Muscle of leg (tissue), 11 donors: ENCODE data around the gene PCNX3. TPM values are rescaled to one million over a fixed set of nuclear protein-coding genes. Genes with fewer than 3 reads are reported as not detected.
A peak's percentile ranks its signal among the peaks of the same experiment; 100 is the strongest.

Source experiments
- DNase-seq: peaks from one replicate; pipeline ENCODE4 v3.0.0; 2013
- H3K27ac ChIP-seq: one replicate; pipeline ENCODE4 v1.5.1; 2013; ENCODE audit warnings: mild to moderate bottlenecking, low read length, control low read depth
- H3K27me3 ChIP-seq: one replicate; pipeline ENCODE4 v1.6.1; 2013; ENCODE audit warnings: low read length; ENCODE audit not compliant: control insufficient read depth, insufficient read depth
- H3K36me3 ChIP-seq: one replicate; pipeline ENCODE4 v1.6.1; 2013; ENCODE audit warnings: low read length; ENCODE audit not compliant: control insufficient read depth, insufficient read depth
- H3K4me1 ChIP-seq: one replicate; pipeline ENCODE4 v1.6.1; 2013; ENCODE audit warnings: low read length; ENCODE audit not compliant: control insufficient read depth, insufficient read depth
- H3K4me3 ChIP-seq: one replicate; pipeline ENCODE4 v1.5.1; 2013; ENCODE audit warnings: low read length, control low read depth
- H3K9me3 ChIP-seq: replicated peaks from 2 replicates; pipeline ENCODE4 v1.6.1; 2013; ENCODE audit warnings: low read depth, low read length; ENCODE audit not compliant: control insufficient read depth
- WGBS: methylation state at CpG from one replicate; pipeline ENCODE4 v1.1.5; 2013; ENCODE audit warnings: missing lambda C conversion rate; ENCODE audit not compliant: insufficient coverage; 5-methylcytosine and 5-hydroxymethylcytosine counted together
- polyA plus RNA-seq, 8 donors: library from polyadenylated mRNA; unstranded; fragments of 120-200 nt; gene quantifications; one replicate each; pipeline versions ENCODE4 v1.2.1 to v1.2.3, GENCODE V29; 2013; ENCODE audit warnings: inconsistent platforms in 1 of 8, low replicate concordance in 1 of 8; ENCODE audit not compliant: insufficient read length in 8 of 8, insufficient read depth in 1 of 8
- total RNA-seq: library from RNA; stranded (reverse); fragments of 120-200 nt; gene quantifications from one replicate; pipeline ENCODE4 v1.2.4, GENCODE V29; 2013

Gene PCNX3
- total and polyA plus RNA-seq, 9 donors: 6.6 to 24.7 (median 20.0) TPM

DNA sequence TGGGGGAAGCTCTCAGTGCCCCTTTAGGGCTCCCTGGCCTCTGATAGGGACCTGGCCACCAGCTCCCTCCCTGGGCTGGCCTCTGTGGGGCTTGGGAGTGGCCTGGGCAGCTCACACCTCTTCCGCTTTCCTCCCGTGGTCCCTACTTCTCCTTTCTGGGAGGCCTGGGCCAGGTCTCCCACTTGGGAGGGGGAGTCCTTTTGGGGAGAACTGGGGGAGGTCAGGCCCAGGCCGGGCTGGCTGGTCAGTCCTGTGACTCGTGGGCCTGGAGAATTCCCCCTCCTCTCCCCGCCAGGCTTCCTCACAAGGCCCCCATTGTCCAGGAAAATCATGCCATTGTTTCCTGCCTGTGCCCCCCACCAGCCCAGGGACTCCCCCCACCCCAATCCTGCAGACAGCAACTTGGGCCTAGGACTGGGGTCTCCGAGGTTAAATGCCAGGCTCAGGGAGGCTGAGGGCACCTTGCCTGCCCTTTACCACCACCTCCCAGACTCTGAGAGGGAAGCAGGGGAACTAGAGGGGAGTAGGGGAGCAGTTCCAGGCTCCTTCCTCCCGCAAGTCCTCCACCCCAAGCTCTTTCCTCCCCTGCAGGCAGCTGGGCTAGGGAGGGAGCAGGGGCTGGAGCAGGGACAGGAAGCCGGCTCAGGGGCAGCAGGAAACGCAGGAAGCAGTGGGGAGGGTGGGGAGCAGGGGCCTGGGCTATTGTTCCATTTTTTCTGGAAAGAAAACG is 4.4 kb upstream of the PCNX3 start:
- peaks cover 44% of the 10 kb centered on the region for H3K36me3 ChIP-seq
- DNase-seq: peak; percentile 76

DNA sequence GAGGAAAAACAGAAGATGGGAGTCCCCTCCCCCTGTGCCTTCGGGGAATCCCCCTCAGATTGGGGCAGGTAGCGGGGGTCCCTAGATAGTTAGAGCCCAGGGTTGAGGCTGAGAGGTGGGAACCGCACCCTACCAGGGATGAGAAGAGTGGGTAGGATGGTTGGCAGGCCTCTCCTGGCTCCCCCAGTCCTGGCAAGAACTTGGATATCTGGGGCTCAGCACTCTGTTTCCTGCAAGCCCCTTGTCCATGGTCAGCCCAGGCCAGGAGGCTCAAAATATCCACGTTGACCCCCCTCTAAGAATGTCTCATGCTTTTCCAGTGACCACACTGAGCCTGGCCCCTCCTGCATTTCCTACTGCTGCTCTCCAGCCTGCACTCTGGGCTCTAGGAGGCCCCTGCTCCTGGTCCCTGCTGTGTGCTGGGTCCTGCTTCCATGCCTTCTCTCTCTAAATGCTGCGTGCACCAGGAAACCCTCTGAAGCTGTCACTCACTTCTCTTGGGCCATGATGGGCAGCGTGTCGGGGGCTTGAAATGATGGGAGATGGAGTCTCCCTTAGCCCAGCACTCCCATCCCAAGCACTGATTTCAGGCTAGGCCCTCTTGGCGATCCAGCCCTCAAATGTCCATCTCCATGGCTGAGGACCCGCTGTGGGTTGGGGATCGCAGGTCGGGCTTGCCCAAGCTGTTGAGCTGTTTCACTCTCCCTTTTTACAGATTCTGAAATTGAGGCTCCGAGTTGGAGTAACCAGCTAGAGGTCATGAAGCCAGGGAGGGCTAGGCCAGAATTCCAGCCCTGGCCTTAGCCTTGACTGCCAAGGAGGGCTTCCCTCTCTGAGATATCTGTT is 3.6 kb upstream of the PCNX3 start:
- Histone ChIP-seq H3K36me3 (peaks cover 45% of the 10 kb centered on the region), H3K4me1 (peaks cover 66% of the 10 kb centered on the region), H3K4me3 (peak overlapping the region; percentile 73), H3K27me3 (no peaks in the 10 kb centered on the region), H3K27ac (peak overlapping the region; percentile 94), H3K9me3 (no peaks in the 10 kb centered on the region)
- 68% methylated on average over 7 of the region's 12 CpGs for WGBS
- DNase-seq: peak; percentile 47

More for the DNA sequence above, 4.4 kb upstream of the PCNX3 start:
- peak overlapping the region; percentile 94 for H3K27ac ChIP-seq
- peaks cover 64% of the 10 kb centered on the region for H3K4me1 ChIP-seq
- WGBS: 33% methylated on average over 3 of the region's 10 CpGs
- H3K4me3 ChIP-seq: peak overlapping the region; percentile 73
- no peaks in the 10 kb centered on the region for H3K27me3 ChIP-seq
- H3K9me3 ChIP-seq: no peaks in the 10 kb centered on the region

DNA sequence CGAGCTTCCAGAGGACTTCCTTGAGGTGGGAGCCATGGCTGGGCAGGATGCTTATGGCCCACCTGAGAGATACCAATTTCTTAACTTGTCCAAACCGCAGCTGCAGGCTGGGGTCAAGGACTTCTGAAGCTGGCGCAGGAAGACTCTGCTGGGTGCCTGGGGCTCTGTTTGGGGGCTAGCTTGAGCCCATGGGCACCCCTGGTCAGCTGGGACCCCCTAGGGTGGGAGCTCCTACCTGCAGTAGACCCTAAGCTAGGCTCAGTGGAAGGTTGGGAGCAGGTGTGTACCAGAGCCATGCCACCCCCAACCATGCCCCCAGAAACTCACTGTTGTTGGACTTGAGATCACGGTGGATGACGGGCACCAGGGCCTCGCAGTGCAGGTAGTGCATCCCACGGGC is 2.9 kb upstream of the PCNX3 start:
- DNase-seq: no peak
- WGBS: 60% methylated on average over 6 of the region's 7 CpGs
- Histone ChIP-seq H3K4me3 (peak overlapping the region; percentile 73), H3K36me3 (peaks cover 49% of the 10 kb centered on the region), H3K27me3 (no peaks in the 10 kb centered on the region), H3K9me3 (no peaks in the 10 kb centered on the region), H3K27ac (peak overlapping the region; percentile 94), H3K4me1 (peaks cover 65% of the 10 kb centered on the region)

DNA sequence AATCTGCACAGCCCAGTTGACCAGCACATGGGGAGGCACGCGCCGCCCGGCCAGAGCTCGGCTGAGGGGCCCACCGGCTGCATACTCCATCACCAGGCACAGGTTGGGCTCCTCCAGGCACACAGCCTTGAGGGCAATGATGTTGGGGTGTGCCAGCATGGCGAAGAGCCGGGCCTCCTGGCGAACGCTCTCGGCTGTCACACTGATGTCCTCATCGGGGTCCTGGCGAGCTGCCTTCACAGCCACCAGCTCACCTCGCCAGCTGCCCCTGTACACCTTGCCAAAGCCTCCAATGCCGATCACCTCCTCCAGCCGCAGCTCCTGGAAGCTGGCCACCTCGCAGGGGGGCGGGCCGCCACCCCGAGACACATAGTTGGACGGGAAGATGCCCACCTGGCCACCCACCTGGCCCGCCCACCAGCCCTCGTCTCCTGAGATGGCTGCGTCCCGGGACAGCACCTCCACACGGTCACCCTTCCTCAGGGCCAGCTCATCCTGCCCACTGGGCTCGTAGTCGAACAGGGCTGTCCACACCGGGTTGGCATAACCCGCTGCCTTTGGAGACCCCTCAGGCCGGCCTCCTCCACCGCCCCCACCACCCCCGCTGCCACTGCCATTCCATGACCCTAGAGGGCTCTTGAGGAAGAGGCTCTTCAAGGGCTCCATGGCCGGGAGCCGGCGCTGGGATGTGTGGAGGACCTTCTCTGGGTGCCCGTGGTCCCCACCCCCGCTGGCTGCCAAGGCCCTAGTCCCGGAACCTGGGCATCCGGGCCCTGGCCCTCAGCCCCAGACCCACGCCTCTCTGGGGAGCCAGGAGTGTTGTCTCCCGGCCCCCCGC is 2.3 kb upstream of the PCNX3 start:
- DNase-seq: peak; percentile 39
- Histone ChIP-seq H3K27ac (peak overlapping the region; percentile 94), H3K9me3 (no peaks in the 10 kb centered on the region), H3K36me3 (peaks cover 50% of the 10 kb centered on the region), H3K4me1 (peaks cover 59% of the 10 kb centered on the region), H3K27me3 (no peaks in the 10 kb centered on the region), H3K4me3 (peak overlapping the region; percentile 73)
- 27% methylated on average over 32 of the region's 43 CpGs for WGBS

DNA sequence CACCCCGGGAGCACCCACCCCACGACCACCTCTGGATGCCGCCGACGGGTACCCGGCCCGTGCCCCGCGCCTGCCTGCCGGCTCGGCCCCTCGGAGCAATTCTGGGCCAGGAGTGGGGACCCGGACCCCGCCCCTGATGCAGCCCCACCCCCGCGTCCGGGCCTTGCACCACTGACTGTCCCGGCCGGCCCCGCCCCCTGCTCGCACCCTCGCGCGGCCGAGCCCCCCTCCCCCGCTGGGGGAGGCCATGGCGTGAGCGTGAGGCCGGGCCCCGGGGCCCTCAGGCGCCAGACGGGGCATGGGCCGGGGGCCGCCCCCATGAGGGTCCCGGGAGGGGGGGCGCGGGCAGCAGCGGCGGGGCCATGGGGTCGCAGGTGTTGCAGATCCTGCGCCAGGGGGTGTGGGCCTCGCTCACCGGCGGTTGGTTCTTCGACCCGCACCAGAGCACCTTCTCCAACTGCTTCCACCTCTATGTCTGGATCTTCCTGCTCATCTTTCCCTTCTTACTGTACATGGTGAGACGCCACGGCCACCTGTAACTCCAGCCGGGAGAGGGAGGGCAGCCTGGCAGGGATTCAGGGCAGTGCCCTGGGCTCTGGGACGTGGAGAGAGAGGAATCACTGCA is 486 bp downstream of the PCNX3 start:
- Histone ChIP-seq H3K4me1 (peaks cover 40% of the 10 kb centered on the region), H3K9me3 (no peaks in the 10 kb centered on the region), H3K36me3 (peaks cover 57% of the 10 kb centered on the region), H3K4me3 (peak overlapping the region; percentile 82), H3K27ac (peak overlapping the region; percentile 85), H3K27me3 (no peaks in the 10 kb centered on the region)
- 0% methylated on average over 37 of the region's 50 CpGs for WGBS
- DNase-seq: no peak

DNA sequence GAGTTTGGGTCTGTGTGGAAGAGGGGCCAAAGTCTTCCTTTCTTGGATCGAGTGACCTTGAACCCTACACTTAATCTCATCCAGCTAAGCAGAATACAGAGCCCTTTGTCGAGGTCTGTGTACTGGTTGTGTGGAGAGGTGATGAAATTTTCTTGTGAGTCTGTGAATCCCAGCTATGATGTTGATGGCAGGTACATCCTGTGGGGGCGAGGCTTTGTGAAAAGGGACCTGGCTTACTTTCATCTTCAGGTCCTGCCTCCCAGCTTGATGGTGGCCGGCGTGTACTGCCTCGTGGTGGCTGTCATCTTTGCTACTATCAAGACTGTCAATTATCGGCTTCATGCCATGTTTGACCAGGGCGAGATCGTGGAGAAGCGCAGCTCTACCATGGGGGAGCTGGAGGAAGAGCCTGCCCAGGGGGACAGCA is 1.0 kb downstream of the PCNX3 start:
- H3K4me1 ChIP-seq: peaks cover 35% of the 10 kb centered on the region
- DNase-seq: no peak
- H3K9me3 ChIP-seq: no peaks in the 10 kb centered on the region
- H3K4me3 ChIP-seq: peak overlapping the region; percentile 82
- 81% methylated on average over 8 of the region's 10 CpGs for WGBS
- no peaks in the 10 kb centered on the region for H3K27me3 ChIP-seq
- H3K36me3 ChIP-seq: peaks cover 62% of the 10 kb centered on the region
- no peak overlapping the region for H3K27ac ChIP-seq

DNA sequence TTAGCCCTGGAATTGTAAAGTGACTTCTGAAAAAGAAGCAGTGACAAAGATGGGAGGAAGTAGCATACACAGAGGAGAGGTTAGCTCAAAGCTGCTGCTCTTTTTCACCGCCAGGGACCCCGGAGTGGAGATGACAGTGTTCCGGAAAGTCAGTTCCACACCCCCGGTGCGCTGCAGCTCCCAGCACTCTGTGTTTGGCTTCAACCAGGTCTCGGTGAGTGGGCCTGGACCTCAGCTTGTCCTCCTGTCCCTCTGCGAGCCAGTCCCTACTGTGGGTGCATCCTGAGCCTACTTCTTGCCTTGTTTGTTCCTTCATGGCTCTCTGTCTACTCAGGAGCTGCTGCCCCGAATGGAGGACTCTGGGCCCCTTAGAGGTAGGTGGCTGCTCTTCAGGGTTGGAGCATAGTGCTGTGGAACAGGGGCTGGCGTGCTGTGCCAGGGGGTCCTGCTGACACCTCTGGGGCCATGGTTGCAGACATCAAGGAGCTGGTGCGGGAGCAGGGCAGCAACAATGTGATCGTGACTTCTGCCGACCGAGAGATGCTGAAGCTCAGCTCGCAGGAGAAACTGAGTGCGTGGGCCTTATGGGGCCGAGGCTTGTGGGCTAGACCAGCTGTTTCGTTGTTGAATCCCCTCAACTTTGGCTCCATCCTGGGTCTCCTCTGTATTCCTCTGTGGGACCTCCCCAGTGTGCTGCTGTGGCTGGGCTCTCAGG is 1.7 kb downstream of the PCNX3 start:
- peaks cover 64% of the 10 kb centered on the region for H3K36me3 ChIP-seq
- no peaks in the 10 kb centered on the region for H3K27me3 ChIP-seq
- no peaks in the 10 kb centered on the region for H3K9me3 ChIP-seq
- DNase-seq: no peak
- H3K4me3 ChIP-seq: no peak overlapping the region
- WGBS: 87% methylated on average over 17 of the region's 17 CpGs
- no peak overlapping the region for H3K27ac ChIP-seq
- peaks cover 28% of the 10 kb centered on the region for H3K4me1 ChIP-seq

DNA sequence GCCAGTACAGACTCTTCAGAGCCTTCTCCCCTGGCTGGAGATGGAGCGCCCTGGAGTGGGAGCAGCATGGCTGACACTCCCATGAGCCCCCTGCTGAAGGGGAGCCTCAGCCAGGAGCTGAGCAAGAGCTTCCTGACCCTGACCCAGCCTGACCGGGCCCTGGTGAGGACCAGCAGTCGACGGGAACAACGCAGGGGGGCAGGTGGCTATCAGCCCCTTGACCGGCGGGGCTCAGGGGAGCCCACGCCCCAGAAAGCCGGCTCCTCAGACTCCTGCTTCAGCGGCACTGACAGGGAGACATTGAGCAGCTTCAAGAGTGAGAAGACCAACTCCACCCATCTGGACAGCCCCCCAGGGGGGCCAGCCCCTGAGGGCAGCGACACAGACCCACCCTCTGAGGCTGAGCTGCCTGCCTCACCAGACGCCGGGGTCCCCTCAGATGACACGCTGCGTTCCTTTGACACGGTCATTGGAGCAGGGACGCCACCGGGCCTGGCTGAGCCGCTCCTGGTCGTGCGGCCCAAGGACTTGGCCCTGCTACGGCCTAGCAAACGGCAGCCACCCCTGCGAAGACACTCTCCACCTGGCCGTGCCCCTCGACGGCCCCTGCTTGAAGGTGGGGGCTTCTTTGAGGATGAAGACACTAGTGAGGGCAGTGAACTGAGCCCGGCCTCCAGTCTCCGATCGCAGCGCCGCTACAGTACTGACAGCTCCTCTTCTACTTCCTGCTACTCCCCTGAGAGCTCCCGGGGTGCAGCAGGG is 2.6 kb downstream of the PCNX3 start:
- Histone ChIP-seq H3K4me1 (peaks cover 19% of the 10 kb centered on the region), H3K36me3 (peaks cover 62% of the 10 kb centered on the region), H3K27ac (no peak overlapping the region), H3K9me3 (no peaks in the 10 kb centered on the region), H3K4me3 (no peak overlapping the region), H3K27me3 (no peaks in the 10 kb centered on the region)
- no peak for DNase-seq
- WGBS: 88% methylated on average over 28 of the region's 33 CpGs

DNA sequence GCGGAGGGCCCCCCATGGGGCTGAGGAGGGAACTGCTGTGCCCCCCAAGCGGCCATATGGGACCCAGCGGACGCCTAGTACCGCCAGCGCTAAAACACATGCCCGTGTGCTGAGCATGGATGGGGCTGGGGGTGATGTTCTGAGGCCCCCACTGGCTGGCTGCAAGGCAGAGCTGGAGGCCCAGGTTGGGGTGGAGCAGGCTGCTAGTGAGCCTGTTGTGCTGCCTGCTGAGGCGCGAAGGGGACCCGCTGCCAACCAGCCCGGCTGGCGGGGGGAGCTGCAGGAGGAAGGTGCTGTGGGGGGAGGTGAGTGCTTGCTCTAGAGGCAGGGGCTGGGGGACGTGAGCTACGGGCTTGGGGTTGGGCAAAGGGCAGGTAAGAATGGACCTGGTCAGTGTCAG is 3.2 kb downstream of the PCNX3 start:
- H3K36me3 ChIP-seq: peaks cover 68% of the 10 kb centered on the region
- 85% methylated on average over 13 of the region's 14 CpGs for WGBS
- H3K4me3 ChIP-seq: no peak overlapping the region
- H3K27ac ChIP-seq: no peak overlapping the region
- H3K4me1 ChIP-seq: peaks cover 14% of the 10 kb centered on the region
- no peaks in the 10 kb centered on the region for H3K27me3 ChIP-seq
- no peak for DNase-seq
- H3K9me3 ChIP-seq: no peaks in the 10 kb centered on the region
